ENCODE data around the gene CLDND1.
"Not testable (repeated sequence)": the region's sequence is repeated elsewhere in the genome, so short reads cannot be mapped to it uniquely, and the experiment has no call there.

CLDND1 gene

DNA sequence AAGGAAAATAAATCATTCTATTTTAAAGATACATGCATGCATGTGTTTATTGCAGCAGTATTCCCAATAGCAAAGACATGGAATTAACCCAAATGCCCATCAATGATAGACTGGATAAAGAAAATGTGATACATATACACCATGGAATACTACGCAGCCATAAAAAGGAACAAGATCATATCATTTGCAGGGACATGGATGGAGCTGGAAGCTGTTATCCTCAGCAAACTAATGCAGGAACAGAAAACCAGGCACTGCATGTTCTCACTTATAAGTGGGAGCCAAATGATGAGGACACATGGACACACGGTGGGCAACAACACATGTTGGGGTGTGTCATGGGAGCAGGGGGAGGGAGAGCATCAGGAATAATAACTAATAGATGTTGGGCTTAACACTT is 37.1 kb upstream of the CLDND1 start:
- not testable (repeated sequence) for H3K4me1 ChIP-seq (ENCODE audit: control insufficient read depth in 5 of 5, insufficient read depth in 5 of 5, low read length in 5 of 5); H3K4me3 ChIP-seq (ENCODE audit: low read depth in 1 of 5, low read length in 5 of 5); H3K9me3 ChIP-seq (ENCODE audit: control insufficient read depth in 5 of 5, low read length in 5 of 5); H3K27me3 ChIP-seq (ENCODE audit: control insufficient read depth in 5 of 5, insufficient read depth in 4 of 5, low read length in 5 of 5); H3K27ac ChIP-seq (ENCODE audit: low read depth, low read length); H3K9ac ChIP-seq (ENCODE audit: low read length in 5 of 5); H3K36me3 ChIP-seq (ENCODE audit: control insufficient read depth in 5 of 5, insufficient read depth in 5 of 5, low read length in 5 of 5)

DNA sequence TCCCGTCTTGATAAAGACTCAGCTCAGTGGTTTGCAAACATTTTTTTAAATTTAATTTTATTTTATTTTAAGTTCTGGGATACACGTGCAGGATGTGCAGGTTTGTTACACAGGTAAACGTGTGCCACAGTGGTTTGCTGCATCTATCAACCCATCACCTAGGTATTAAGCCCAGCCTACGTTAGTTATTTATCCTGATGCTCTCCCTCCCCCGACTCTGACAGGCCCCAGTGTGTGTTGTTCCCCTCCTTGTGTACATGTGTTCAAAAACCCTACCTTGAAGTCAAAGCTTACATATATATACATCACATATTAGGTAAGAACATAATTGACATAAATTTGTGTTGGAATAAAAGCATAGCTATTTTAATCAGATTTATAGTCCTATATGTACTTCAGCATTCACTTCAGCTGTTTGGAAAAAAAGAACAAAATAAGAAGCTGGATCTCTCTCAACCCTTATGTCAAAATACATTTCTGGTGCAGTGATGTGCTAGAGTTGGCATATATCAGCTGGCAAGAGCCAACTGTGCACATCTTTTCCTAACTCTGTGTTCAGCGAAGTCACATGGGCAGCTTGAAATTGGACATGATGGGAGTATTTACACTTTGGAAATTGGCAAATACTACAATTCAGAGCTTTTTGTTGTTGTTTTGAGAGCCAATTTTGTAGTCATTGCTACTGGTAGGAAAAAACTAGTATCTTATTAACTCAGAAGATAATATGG is 35.6 kb upstream of the CLDND1 start:
- Histone ChIP-seq H3K4me1 (ENCODE audit: control insufficient read depth in 5 of 5, insufficient read depth in 5 of 5, low read length in 5 of 5) (peaks cover 0 to 3% (median 0%) of the 10 kb centered on the region in 5 donors), H3K9me3 (ENCODE audit: control insufficient read depth in 5 of 5, low read length in 5 of 5) (peaks cover 0 to 3% (median 0%) of the 10 kb centered on the region in 5 donors), H3K4me3 (ENCODE audit: low read depth in 1 of 5, low read length in 5 of 5) (no peak overlapping the region), H3K36me3 (ENCODE audit: control insufficient read depth in 5 of 5, insufficient read depth in 5 of 5, low read length in 5 of 5) (no peaks in the 10 kb centered on the region), H3K27ac (ENCODE audit: low read depth, low read length) (no peak overlapping the region), H3K27me3 (ENCODE audit: control insufficient read depth in 5 of 5, insufficient read depth in 4 of 5, low read length in 5 of 5) (no peaks in the 10 kb centered on the region), H3K9ac (ENCODE audit: low read length in 5 of 5) (no peak overlapping the region)

DNA sequence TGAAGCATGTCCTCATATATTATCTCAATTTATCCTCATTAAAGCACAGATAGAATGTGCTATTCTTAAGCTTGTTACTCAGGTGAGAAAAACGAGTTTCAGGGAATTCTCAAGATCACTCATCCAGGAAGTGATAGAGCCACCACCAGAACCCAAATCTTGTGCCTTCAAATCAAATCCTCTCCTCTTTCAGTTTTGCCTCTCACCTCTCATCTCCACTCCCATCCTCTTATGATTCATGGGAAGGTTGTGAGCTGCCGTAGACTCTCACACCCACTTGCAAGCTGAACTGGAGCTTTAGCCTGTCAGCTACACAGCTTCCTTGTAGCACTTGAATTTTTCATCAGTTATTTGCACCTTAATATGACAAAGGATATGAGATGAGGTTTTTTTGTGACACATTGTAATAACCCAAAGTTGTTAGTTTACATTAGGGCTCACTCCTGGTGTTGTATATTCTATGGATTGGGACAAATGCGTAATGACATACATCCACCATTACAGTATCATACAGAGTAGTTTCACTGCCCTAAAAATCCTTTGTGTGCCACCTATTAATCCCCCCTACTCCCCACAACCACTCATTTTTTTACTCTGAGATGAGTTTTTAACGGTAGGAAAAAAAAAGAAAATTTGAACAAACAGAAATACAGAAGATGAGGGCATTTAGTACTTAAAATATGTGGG is 34.8 kb upstream of the CLDND1 start:
- Histone ChIP-seq H3K36me3 (ENCODE audit: control insufficient read depth in 5 of 5, insufficient read depth in 5 of 5, low read length in 5 of 5) (no peaks in the 10 kb centered on the region), H3K4me3 (ENCODE audit: low read depth in 1 of 5, low read length in 5 of 5) (no peak overlapping the region), H3K4me1 (ENCODE audit: control insufficient read depth in 5 of 5, insufficient read depth in 5 of 5, low read length in 5 of 5) (peaks cover 0 to 3% (median 0%) of the 10 kb centered on the region in 5 donors), H3K27ac (ENCODE audit: low read depth, low read length) (no peak overlapping the region), H3K9ac (ENCODE audit: low read length in 5 of 5) (no peak overlapping the region), H3K9me3 (ENCODE audit: control insufficient read depth in 5 of 5, low read length in 5 of 5) (peaks cover 0 to 3% (median 0%) of the 10 kb centered on the region in 5 donors), H3K27me3 (ENCODE audit: control insufficient read depth in 5 of 5, insufficient read depth in 4 of 5, low read length in 5 of 5) (no peaks in the 10 kb centered on the region)

DNA sequence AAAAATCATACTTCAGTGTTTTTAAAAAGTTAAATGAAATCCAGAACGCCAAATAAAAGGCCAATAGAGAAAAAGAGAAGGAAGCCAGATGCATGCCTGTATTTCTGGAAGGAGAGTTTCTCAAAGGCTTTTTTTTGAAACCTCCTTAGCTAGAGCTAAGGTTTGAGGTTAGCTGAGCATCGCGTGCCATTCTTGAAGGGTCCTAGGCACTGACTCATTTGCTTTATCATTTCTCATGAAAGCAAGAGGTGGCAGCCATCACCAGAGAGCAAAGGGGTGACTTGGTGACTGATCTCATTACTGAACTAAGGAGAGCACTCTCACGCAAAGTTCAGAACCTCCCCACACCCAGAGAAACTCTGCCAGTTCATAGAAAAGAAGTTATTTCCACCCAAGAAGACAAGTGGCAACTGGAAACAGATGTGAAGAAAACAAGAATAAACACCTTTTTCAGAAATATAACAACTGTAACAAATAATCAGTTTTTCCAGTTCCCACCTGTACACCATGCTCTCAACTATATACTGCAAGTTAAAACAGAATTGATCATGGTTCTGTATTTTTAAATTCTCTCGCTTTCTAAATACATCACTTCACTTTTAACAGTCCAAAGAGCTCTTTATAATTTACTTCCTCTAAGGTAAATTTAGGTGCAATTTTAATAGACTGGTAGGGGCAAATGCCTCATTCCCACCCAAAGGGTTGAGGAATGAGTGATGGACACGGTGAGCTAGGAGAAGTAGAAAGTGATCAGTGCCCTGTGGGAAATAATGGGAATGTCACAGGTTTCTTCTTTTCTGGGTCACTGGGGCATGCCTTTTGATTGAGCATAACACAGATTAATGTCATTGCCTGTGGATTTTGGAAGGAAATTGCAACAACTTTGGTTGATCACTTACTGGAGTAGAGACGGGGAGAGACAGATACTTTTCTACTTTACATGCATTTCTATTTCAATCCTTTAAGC is 33.7 kb upstream of the CLDND1 start:
- no peak overlapping the region for H3K4me3 ChIP-seq (ENCODE audit: low read depth in 1 of 5, low read length in 5 of 5)
- no peak overlapping the region for H3K27ac ChIP-seq (ENCODE audit: low read depth, low read length)
- no peaks in the 10 kb centered on the region for H3K36me3 ChIP-seq (ENCODE audit: control insufficient read depth in 5 of 5, insufficient read depth in 5 of 5, low read length in 5 of 5)

DNA sequence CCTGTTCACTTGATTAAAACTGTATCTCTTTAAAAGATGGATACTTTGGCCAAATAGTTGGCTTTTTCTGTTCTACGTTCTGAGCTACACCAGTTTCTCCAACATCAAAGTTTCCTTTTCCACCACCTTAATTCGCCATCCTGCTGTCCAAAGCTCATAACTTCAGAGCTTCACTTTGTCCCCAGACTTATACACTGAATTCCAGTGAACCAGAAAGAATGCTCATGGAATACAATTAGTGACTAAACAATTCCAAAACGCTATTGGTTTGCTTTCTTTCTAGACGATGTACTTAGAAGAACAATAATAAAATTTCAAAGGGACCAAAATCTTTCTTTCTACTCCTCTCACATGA is 32.3 kb upstream of the CLDND1 start:
- no peaks in the 10 kb centered on the region for H3K36me3 ChIP-seq (ENCODE audit: control insufficient read depth in 5 of 5, insufficient read depth in 5 of 5, low read length in 5 of 5)
- H3K27me3 ChIP-seq (ENCODE audit: control insufficient read depth in 5 of 5, insufficient read depth in 4 of 5, low read length in 5 of 5) = no peaks in the 10 kb centered on the region
- no peak overlapping the region for H3K9ac ChIP-seq (ENCODE audit: low read length in 5 of 5)
- H3K4me1 ChIP-seq (ENCODE audit: control insufficient read depth in 5 of 5, insufficient read depth in 5 of 5, low read length in 5 of 5) = peaks cover 0 to 3% (median 0%) of the 10 kb centered on the region in 5 donors
- no peak overlapping the region for H3K27ac ChIP-seq (ENCODE audit: low read depth, low read length)
- H3K9me3 ChIP-seq (ENCODE audit: control insufficient read depth in 5 of 5, low read length in 5 of 5) = peaks cover 0 to 3% (median 0%) of the 10 kb centered on the region in 5 donors
- no peak overlapping the region for H3K4me3 ChIP-seq (ENCODE audit: low read depth in 1 of 5, low read length in 5 of 5)

More for the DNA sequence above, 33.7 kb upstream of the CLDND1 start:
- H3K27me3 ChIP-seq (ENCODE audit: control insufficient read depth in 5 of 5, insufficient read depth in 4 of 5, low read length in 5 of 5) = no peaks in the 10 kb centered on the region
- H3K9me3 ChIP-seq (ENCODE audit: control insufficient read depth in 5 of 5, low read length in 5 of 5) = peaks cover 0 to 3% (median 0%) of the 10 kb centered on the region in 5 donors
- H3K4me1 ChIP-seq (ENCODE audit: control insufficient read depth in 5 of 5, insufficient read depth in 5 of 5, low read length in 5 of 5) = peaks cover 0 to 3% (median 0%) of the 10 kb centered on the region in 5 donors
- H3K9ac ChIP-seq (ENCODE audit: low read length in 5 of 5) = no peak overlapping the region

DNA sequence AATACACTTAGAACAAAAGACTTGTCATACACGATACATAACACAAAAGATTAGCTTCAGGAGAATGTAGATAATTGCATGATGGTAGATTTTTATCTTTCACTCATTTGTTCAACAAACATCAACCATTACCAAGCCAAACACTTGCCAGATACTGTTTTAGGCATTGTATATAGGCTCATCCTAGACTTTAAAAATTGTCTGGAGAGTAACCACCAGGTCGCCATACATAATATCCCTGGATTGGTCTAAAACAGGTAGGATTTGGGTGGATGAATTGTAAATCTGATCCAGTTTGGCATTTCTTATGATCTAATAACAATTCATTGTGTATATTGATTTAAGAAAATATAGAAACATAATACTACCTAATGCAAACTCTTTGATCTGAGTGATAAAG is 31.9 kb upstream of the CLDND1 start:
- Histone ChIP-seq H3K27me3 (ENCODE audit: control insufficient read depth in 5 of 5, insufficient read depth in 4 of 5, low read length in 5 of 5) (no peaks in the 10 kb centered on the region), H3K9ac (ENCODE audit: low read length in 5 of 5) (no peak overlapping the region), H3K36me3 (ENCODE audit: control insufficient read depth in 5 of 5, insufficient read depth in 5 of 5, low read length in 5 of 5) (no peaks in the 10 kb centered on the region), H3K4me3 (ENCODE audit: low read depth in 1 of 5, low read length in 5 of 5) (no peak overlapping the region), H3K4me1 (ENCODE audit: control insufficient read depth in 5 of 5, insufficient read depth in 5 of 5, low read length in 5 of 5) (peaks cover 0 to 3% (median 0%) of the 10 kb centered on the region in 5 donors), H3K9me3 (ENCODE audit: control insufficient read depth in 5 of 5, low read length in 5 of 5) (no peaks in the 10 kb centered on the region), H3K27ac (ENCODE audit: low read depth, low read length) (no peak overlapping the region)

DNA sequence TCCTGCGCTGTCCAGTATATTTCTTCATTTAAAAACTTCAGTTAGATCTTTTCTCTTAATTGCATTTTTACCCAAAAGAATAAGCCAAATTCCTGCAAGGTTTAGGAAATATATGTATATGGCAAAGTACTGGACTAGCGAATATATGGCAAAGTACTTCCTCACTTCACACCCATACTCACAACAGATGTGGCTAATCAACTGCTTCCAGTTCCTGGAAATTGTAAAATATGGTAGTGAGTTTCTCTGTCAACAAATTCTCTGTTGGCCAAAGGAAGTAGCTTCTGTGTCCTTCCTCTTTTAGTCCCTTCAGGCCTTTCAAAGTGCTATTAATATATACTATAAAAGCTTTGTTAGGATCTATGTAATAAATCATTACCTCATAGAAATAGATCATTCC is 31.1 kb upstream of the CLDND1 start:
- no peak overlapping the region for H3K4me3 ChIP-seq (ENCODE audit: low read depth in 1 of 5, low read length in 5 of 5)
- no peaks in the 10 kb centered on the region for H3K9me3 ChIP-seq (ENCODE audit: control insufficient read depth in 5 of 5, low read length in 5 of 5)
- H3K27ac ChIP-seq (ENCODE audit: low read depth, low read length) = no peak overlapping the region
- no peaks in the 10 kb centered on the region for H3K36me3 ChIP-seq (ENCODE audit: control insufficient read depth in 5 of 5, insufficient read depth in 5 of 5, low read length in 5 of 5)
- no peaks in the 10 kb centered on the region for H3K27me3 ChIP-seq (ENCODE audit: control insufficient read depth in 5 of 5, insufficient read depth in 4 of 5, low read length in 5 of 5)
- peaks cover 0 to 3% (median 0%) of the 10 kb centered on the region in 5 donors for H3K4me1 ChIP-seq (ENCODE audit: control insufficient read depth in 5 of 5, insufficient read depth in 5 of 5, low read length in 5 of 5)
- no peak overlapping the region for H3K9ac ChIP-seq (ENCODE audit: low read length in 5 of 5)

DNA sequence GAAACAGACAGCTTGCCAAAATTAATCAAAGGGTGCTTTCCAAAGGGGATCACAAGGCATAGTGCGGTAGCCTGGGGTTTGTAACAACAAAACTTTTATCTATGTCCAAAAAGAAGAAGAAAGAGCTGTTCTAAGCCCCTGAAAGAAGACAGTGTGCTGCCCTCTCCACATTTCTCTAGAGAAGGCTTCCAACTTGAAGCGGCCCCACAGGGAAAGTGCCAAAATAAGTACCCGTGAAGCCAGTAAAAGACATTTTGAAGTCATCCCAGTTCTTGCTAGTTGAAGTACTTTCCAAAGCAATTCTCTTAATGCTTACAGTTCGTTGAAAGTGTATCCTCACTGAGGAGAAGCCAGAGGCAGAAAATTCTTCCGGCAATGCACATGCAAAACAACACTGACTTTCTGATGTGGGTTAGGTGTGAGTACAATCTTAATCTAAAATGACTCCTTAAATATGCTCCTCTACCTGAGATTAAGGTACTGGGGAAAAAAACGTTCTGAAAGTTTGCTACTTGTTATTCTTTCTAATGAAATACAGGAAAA is 30.4 kb upstream of the CLDND1 start:
- Histone ChIP-seq H3K4me1 (ENCODE audit: control insufficient read depth in 5 of 5, insufficient read depth in 5 of 5, low read length in 5 of 5) (peaks cover 0 to 3% (median 0%) of the 10 kb centered on the region in 5 donors), H3K27me3 (ENCODE audit: control insufficient read depth in 5 of 5, insufficient read depth in 4 of 5, low read length in 5 of 5) (no peaks in the 10 kb centered on the region)

DNA sequence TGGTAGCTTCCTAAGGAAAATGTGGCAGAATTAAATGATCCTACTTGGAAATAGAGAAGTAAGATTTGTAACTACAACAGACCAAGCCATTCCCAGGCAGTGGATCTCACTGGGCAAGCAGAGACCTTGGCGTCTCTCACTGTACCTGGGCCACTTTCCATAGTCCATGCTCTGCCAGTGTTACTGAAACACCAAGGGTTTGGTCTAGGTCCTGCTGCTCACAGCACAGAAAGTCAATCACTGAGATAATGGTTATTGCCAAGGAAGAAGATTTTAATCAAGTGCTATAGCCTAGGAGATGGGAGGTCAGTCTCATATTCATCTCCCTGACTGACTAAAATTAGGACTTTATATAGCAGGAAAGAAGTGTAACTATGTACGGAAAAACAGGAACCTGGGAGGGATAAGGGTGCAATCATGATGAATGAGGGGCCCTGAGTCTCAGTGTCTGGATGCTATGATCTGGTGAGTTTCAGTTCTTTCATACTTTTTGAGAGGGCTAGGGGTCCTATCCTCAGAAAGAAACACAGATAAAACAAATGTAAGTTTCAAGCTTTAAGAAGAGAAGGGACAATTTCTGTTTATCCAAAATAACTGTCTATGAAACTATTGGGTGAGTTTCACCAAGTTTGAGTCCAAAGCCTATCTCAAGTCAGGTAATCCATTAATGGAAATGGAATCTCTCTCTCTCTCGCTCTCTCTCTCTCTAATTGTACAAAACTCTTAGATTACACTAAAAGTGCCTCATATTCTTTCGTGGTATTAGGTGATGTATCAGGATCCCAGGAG is 29.7 kb upstream of the CLDND1 start:
- Histone ChIP-seq H3K9ac (ENCODE audit: low read length in 5 of 5) (no peak overlapping the region), H3K27me3 (ENCODE audit: control insufficient read depth in 5 of 5, insufficient read depth in 4 of 5, low read length in 5 of 5) (no peaks in the 10 kb centered on the region), H3K4me1 (ENCODE audit: control insufficient read depth in 5 of 5, insufficient read depth in 5 of 5, low read length in 5 of 5) (peaks cover 0 to 3% (median 0%) of the 10 kb centered on the region in 5 donors), H3K9me3 (ENCODE audit: control insufficient read depth in 5 of 5, low read length in 5 of 5) (no peaks in the 10 kb centered on the region), H3K4me3 (ENCODE audit: low read depth in 1 of 5, low read length in 5 of 5) (no peak overlapping the region), H3K36me3 (ENCODE audit: control insufficient read depth in 5 of 5, insufficient read depth in 5 of 5, low read length in 5 of 5) (no peaks in the 10 kb centered on the region), H3K27ac (ENCODE audit: low read depth, low read length) (no peak overlapping the region)

More for the DNA sequence above, 30.4 kb upstream of the CLDND1 start:
- Histone ChIP-seq H3K9me3 (ENCODE audit: control insufficient read depth in 5 of 5, low read length in 5 of 5) (no peaks in the 10 kb centered on the region), H3K36me3 (ENCODE audit: control insufficient read depth in 5 of 5, insufficient read depth in 5 of 5, low read length in 5 of 5) (no peaks in the 10 kb centered on the region), H3K4me3 (ENCODE audit: low read depth in 1 of 5, low read length in 5 of 5) (no peak overlapping the region), H3K9ac (ENCODE audit: low read length in 5 of 5) (no peak overlapping the region), H3K27ac (ENCODE audit: low read depth, low read length) (no peak overlapping the region)

Measured in subcutaneous abdominal adipose tissue (tissue), 5 donors.